Skin of body (tissue), 2 donors: ENCODE results near the gene RBMS3. TPM values are rescaled to one million over a fixed set of nuclear protein-coding genes. Genes with fewer than 3 reads are reported as not detected.

ENCODE experiments used
- DNase-seq: peaks from one replicate; lab custom pipeline; 2025; lab: John Stamatoyannopoulos, UW
- total RNA-seq: library from RNA; depleted of rRNA; stranded (reverse); fragments of >200 nt; gene quantifications from one replicate; pipeline ENCODE4 v1.2.3, GENCODE V29; 2014

Gene RBMS3
- total RNA-seq, 1 donor from 2014 or later = 111 TPM

DNA sequence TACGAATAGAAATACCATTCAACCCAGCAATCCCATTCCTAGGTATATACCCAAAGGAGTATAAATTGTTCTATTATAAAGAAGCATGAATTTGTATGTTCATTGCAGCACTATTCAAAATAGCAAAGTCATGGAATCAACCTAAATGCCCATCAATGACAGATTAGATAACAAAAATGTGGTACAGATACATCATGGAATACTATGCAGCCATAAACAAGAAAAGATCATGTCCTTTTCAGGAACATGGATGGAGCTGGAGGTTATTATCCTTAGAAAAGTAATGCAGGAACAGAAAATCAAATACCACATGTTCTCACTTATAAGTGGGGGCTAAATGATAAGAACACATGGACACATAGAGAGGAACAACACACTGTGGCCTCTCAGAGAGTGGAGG lies 571.9 kb downstream of the RBMS3 start:
- no peak for DNase-seq

DNA sequence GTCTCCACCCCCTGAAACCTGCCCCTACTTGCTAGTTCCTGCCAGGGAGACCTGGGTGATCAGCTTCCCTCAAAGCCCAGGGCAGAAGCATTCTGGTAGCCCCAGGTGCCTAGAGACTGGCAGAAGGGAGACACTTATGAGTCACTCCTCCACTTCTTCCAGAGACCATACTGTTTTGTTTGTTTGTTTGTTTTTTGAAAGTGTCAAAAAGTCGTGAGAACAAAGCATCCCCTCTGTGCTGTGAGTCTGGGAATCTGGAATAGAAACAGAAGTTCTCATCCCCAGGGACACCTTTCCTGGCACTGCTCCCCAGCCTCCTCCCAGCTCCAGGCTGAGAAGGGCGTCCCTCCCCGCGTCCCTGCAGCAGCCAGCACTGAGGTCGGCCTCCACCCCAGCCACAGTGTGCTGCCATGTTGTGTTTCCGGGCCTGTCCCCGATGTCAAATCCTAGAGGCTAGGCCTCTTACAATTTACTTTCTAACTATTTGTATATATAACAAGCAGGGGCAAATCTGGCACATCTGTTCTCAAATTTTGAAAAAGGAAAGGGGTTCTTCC lies 573.0 kb downstream of the RBMS3 start:
- no peak for DNase-seq

DNA sequence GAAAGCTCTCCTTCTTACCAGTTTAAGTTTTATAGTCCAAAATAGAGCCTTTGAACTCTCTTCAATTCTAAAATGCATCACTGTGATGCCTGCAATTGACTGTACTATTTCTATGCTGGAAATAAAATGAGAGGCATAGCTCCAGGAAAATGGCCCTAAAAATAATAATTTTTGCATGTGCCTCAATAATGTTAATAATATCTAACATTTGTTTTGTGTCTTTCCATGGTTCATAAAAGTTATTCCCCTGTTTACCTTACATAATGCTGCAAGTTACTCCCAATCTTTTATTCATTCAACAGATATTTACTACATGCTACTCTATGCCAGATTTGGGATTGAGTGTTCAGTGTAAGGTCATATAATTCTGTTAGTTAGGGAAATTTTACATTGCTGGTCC lies 574.0 kb downstream of the RBMS3 start:
- DNase-seq = peak; percentile 58

DNA sequence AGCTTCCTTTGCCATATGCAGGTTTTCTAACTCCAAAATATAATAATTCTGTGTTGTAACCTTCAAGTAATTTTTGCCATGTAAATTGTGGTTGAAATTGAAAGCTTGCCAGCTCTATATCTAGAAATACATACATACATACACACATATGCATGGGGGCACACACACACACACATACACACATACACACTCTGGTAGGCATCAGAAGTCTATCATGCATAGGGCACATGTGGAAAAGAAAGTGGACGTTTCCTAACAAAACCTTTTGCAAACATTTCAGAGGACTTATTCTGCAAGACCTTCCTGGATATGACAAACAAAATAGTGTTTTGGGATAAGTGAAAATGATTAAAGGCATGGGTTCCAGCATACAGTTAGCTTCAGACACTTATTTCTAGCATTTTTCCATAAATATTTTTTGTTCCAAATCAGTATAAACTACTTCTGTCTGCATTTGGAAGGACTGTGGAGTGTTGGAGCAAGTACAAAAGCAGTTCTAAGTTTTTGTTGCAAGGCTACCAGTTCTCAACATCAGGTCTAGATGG lies 578.9 kb downstream of the RBMS3 start:
- no peak for DNase-seq

DNA sequence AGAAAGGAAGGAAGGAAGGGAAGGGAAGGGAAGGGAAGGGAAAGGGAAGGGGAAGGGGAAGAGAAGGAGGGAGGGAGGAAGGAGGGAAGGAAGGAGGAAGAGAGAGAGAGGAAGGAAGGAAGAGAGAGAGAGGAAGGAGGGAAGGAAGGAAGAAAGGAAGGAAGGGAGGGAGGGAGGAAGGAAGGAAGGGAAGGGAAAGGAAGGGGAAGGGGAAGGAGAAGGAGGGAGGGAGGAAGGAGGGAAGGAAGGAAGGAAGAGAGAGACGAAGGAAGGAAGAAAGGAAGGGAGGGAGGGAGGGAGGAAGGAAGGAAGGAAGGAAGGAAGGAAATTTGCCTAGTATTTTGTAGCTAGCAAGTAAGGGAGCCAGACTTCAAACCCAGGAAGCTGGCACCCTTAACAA lies 583.9 kb downstream of the RBMS3 start:
- DNase-seq = no peak

DNA sequence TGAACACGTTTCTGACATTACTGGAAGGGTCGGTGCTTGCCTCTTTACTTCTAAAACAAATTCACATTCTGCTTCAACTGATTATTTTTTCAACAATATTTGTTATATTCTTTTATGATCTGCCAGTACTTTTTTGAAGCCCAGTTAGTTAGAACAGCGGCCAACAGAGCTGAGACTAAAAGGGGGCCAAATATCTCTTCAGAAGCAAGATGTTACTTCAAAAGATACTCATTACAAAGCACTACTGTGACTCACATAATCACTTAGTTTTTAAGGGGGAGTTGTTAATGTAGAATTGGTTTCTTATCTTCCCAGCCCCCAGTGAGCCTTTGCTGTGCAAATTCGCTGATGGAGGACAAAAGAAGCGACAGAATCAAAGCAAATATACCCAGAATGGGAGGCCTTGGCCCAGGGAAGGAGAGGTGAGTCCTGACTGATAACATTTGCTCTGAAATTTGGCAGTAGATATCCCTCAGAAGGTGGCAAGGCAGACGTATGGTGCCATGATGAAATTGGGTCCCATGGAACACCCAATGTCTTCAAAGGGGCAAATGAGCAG lies 587.8 kb downstream of the RBMS3 start:
- no peak for DNase-seq

DNA sequence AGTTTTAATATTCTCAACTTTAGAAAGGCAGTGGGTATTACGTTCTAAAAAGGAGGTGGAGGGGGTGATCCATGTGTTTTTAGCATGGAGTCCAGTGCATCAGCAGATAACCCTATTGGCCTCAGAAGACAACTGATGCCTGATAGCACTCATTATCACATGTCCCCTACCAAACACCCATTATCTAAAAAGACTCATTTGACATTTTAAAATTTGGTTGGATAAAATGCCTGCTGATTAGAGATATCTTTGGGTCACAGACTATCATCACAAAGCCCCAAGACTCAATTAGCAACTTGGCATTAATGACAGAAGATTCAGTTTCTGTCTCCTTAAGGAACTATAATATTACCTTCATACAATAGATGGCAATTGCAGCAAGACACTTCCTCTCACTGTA lies 589.3 kb downstream of the RBMS3 start:
- DNase-seq = no peak

DNA sequence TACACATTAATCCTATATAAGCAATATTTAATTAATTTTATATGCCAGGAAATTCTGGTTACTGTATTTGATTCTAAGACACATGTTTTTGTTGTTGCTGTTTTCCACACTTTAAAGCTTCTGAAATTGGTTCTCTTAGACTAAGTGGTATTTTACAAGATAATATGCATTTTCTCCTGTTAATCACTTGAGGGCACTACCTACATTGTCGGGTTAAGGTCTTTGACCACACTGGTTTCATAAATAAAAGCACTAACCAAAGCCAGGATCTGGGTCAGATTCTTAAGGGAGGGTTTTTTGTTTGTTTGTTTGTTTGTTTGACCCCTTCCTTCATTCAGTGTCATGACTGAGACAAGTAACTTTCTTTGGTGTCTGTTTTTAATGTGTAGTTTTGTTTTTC lies 590.2 kb downstream of the RBMS3 start:
- no peak for DNase-seq

DNA sequence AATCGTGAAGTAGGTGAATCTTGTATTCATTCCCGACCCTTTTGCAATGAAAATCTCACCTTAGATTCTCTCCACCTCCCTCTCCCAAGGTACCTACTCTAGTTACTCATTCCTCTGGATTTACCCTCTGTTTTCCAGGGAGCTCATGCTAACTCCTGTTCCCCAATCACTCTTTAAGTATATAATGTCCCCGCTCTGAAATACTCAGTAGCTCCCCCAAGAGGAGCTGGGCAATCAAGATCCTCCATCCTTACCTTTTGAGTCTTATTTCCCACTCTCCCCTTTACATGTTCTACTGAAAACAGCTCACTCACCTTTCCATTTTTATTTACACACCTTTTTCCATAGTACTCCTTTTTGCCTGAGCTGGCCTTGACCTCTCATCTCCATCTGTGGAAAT lies 599.9 kb downstream of the RBMS3 start:
- DNase-seq = no peak

DNA sequence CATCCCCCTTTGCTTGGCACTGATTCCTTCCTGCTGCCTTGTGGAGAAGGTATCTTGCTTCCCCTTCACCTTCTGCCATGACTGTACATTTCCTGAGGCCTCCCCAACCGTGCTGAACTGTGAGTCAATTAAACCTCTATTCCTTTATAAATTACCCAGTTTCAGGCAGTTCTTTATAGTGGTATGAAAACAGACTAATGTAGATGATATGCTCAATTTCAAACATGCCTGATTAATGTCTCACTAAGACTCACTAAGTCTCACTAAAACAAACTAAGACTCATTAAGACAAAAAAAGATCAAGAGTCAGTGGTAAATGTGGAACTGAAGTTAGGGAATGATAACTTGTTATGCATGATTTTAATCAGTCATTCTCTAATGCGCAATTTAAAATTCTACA lies 606.6 kb downstream of the RBMS3 start:
- DNase-seq = no peak

DNA sequence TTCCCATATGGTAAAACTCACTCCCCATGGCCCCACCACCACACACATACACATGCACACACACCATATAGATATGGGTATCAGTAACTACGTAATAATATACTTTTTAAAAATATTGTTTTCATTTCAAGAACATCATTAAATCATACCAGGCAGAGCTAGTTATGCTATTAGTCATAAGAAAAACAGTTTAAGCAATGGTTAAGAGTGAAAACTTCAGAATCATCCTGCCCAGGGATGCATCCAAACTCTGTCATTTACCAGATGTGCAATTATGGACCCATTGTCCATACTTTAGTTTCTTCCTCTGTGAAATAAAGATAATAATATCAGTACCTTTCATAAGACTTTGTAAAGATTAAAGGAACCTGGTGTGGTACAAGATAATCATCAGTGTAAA lies 608.3 kb downstream of the RBMS3 start:
- DNase-seq = no peak

DNA sequence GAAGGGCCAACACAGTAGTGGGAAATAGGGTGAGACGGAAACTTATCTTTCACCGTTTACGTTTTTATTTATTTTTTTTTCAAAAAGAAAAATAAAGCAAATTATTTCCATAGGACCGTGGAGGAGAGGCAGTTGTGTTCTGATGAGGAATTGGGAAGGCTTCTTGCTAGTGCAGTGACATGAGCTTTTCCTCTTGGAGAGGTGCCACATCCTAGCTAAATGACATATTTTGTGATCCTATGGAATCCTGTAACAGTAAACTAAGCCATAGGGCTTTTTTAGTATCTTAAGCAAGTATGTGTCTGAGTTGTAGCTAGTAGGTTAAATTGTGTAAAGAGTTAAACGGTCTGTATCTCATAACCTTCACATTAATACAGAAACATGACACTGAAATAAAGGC lies 609.9 kb downstream of the RBMS3 start:
- DNase-seq = no peak

DNA sequence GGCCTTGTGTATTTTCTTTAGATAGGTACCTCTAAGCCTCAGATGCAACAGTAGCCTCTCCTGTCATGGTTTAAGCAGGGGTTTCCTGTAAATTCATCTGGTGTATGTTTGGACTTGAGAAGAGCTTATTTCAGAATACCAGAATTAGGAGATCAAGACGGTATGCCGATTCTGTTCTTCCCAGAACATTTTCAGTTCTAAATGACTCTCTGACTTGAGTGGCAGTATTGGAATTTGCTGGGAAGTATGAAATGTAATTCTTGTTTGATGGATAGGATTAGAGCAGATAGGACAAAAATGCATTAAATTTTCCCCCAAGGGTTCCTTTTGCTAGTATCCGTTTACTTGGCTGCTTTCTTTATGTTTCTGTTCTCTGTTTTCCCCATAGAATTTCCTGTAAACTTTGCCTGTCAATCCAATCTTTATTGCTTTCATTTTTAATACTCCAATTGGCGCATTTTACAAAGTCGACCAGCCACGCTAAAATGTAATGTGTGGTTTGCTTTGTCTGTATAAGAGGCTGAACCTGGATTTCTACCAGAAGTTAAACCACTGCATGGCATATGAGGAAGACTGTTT lies 612.2 kb downstream of the RBMS3 start:
- DNase-seq = peak; percentile 49

DNA sequence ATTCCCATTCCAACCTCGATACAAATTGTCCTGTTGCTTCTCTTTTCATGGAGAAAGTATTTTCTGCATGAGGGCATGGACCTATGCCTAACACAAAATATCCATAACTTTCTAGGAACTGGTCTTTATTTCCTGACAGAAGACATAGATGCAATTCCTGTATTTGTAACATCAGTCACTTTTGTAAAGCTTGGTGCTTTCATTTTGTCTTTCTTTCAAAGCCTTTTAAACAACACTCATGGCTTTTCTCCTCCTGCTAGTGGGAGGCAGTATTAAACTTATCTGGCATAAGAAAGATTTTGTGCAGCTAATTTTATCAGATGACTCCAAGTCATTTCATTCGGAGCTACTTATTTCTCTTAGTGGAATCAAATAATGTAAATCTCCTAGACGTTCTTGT lies 616.0 kb downstream of the RBMS3 start:
- DNase-seq = no peak

DNA sequence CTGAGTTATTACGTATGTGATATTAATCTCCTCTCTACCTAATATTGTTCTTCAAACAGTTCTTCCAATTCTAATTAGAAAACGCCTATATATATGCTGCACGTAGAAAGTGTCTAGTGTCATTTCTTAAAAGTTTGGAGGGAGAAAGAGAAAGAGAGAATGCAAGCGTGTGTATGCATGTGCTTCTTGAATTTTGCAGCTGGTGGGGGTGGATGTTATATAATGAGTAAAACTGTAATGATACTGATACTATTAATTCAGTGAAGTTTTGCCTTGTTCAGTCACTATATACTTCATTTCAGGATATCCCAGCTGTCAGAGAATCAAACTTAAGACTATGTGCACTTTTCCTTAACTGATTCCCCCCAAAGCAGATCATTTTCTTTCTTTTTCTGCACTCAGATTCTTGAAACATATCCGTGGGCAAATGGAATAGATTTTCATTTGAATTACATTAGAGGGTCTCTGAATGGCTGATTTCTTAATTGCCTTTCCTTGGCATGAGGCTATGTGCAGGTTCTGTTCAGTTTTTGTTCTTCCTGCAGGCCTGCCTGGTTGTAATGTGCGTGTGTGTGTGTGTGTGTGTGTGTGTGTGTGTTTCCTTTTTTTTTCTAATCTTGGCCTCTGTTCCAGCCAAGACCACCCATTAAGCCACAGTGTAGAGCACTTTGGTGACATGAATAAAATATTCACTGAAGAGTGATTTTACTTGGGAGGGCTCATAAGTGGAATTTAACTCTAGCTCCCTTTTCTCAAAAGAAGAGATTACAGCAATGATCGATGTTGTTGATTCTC lies 617.5 kb downstream of the RBMS3 start:
- DNase-seq = peak; percentile 21

DNA sequence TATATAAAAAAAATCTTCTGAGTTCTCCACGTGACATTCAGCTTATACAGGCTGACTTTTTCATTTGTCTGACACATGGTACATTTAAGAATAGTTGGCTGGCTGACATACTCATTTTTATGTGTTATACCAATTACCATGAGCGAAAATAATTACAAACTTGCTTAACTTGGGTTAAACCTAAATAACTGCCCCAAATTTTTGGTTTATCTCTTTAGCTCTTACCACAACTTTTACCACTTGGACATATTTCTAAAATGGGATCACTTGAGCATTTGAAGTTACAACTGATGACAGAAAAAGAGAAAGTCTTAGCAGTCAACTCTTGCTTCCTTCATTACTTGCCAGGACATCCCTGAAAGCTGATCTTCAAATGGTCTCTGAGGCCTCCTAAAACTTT lies 618.1 kb downstream of the RBMS3 start:
- no peak for DNase-seq

DNA sequence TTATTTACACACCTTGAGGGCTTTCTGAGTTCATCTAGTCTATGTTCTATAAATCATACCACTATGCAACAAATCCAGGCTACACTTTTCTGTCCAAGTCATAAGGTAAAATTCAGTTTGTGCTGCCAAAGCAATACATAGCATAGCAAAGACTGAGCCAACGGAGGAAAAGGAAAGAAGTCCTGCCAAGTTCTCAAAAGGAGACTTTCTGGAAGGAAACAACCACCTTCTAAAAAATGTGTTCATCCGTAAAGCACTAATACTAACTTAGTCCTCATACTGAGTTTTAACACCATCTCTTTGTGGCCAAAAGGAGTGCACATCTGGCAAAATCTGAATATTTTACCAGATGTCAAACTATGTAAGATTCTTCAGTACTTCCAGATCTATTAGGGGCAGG lies 620.2 kb downstream of the RBMS3 start:
- DNase-seq = no peak

DNA sequence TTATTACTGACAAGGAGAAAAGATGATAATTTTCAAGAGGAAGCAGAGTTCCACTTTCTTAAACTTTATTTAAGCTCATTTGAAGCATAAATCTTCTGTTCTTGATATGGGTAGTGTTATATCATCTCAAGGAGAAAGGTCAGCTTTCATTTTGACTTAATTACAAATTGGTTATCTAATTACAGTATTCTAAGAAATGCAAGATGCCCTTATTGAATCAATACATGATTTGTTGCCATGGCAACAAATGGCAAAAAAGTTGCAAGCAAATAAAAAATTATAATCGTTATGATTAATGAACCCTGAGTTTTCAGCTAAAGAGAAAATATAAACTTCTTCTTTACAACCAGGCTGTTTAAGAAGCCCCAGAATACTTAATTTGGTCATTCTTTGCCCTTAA lies 622.7 kb downstream of the RBMS3 start:
- no peak for DNase-seq

DNA sequence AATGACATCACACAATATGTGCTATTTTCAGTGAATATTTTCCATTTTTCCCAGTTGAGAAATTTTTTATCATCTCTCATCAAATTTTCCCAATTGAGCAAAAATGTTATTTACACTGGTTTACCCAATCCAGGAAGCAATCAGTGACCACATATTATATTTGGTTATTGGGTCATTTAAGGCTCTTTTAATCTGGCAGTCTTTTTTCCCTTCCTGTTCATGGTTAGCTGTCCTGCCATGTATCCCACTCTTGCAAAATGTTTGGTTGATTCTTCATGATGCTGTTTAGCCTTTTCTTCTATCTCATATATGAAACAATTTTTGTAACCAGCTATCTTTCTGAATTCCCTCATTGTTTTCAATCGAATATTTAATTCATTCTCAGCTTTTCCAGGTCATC lies 626.0 kb downstream of the RBMS3 start:
- DNase-seq = no peak

DNA sequence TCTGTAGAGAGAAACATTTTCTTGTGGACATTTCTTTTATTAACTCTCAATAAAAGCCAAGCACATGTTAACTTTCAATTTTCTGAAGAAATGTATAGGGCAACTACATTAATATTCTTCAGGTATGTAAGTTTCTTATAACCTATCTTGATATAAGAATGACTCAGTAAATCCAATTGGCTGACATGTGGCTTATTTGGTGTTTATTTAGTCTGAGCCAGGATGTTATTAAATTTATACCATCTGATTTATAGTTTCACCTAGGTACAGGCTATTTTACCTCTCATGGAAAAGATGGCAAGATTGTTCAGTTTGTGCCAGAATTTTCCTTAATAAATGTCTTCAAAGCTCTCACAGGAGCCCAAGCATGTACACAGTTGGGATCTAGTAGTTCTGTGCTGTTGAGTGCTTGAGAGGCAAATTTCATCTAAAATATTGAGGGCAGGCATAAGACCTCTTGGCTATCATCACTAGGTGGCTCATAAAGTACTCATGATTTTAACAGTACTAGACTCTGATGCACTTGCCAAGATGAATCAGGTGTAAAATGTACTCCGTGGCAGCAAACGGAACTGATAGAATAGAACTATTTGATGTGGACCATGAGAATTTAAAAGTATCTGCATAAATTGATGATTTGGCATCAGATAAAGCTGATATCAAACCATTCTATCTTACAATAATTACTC lies 631.9 kb downstream of the RBMS3 start:
- no peak for DNase-seq

DNA sequence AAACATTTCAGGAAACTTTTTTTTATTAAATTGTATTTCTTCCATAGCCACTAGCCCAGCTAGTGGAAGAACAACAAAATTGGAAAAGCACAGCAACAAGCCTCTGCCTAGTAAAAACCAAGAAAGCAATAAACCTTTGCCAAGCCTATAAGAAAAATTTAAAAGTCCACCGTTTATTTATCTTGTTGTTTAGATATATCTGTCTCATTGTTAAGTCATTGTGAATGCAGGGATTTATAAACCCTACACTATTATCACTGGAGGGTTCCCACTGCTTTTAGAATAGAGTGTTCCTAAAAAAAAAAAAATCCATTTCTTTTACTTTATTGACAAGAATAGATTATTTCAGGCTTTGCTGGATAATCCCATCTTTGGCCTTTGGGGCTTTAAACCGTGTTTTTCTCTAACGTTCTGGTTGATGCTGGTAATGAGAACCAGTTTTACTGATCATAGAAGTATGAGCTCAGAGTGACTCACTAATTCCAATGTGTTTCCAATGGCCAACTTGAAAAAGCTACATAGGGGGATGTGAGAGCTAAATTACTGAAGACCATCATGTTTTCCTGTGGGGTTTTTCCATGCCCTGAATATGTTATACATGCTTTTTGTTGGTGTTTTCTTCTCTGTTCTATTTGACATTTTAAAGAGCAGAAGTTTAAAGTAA lies 634.1 kb downstream of the RBMS3 start:
- DNase-seq = no peak
